Thyroid gland (tissue), 4 donors: ENCODE measurements around the gene LUZP4. TPM values are rescaled to one million over a fixed set of nuclear protein-coding genes. Genes with fewer than 3 reads are reported as not detected.

Experiments
- DNase-seq, 2 donors: peaks; one replicate each; pipeline ENCODE4 v3.0.0-alpha.2; 2019
- H3K27ac ChIP-seq, 3 donors: fragments of 200-600 bp; sonication (generic); 1 replicate in 2 of 3; 2 replicates in 1 of 3; pipeline ENCODE4 v1.5.1; 2016 to 2019; ENCODE audit warnings: mild to moderate bottlenecking in 1 of 3, moderate library complexity in 1 of 3
- H3K27me3 ChIP-seq: fragments of 200-600 bp; sonication (generic); one replicate; pipeline ENCODE4 v1.5.1; 2019
- H3K36me3 ChIP-seq, 2 donors: fragments of 200-600 bp; sonication (generic); one replicate each; pipeline ENCODE4 v1.5.1; 2016 to 2019
- H3K4me1 ChIP-seq, 2 donors: fragments of 200-600 bp; sonication (generic); one replicate each; pipeline ENCODE4 v1.5.1; 2017 to 2019
- H3K4me3 ChIP-seq, 3 donors: fragments of 200-600 bp; sonication (generic); replicated peaks in 1 of 3; 1 replicate in 2 of 3; 2 replicates in 1 of 3; pipeline ENCODE4 v1.5.1; 2016; ENCODE audit warnings: mild to moderate bottlenecking in 1 of 3
- H3K9me3 ChIP-seq: fragments of 200-600 bp; sonication (generic); one replicate; pipeline ENCODE4 v1.5.1; 2017
- CTCF ChIP-seq, 6 experiments: fragments of 200-600 bp in 3 of 6; fragments of 450-650 bp in 3 of 6; sonication (generic) in 3 of 6; IDR thresholded peaks; one replicate each; pipeline ENCODE4 v1.5.1; 2016 to 2019; ENCODE audit warnings: antibody characterized with exemption in 6 of 6, mild to moderate bottlenecking in 2 of 6, inconsistent platforms in 1 of 6, moderate library complexity in 1 of 6
- POLR2A ChIP-seq, 2 donors: fragments of 450-650 bp; IDR thresholded peaks; one replicate each; pipeline ENCODE4 v1.6.1; 2017; ENCODE audit warnings: antibody characterized with exemption in 2 of 2, mild to moderate bottlenecking in 2 of 2, moderate library complexity in 1 of 2
- WGBS, 2 donors: methylation state at CpG; one replicate each; pipeline ENCODE4 v1.1.5; 2017; 5-methylcytosine and 5-hydroxymethylcytosine counted together
- intact Hi-C: fragments of 100-400 bp; cut with DNase I; formaldehyde crosslinking; loops from one replicate; pipeline ENCODE4 v1.15.1; 2023
- total RNA-seq, 4 donors: library from RNA; depleted of rRNA; stranded (reverse); fragments of >200 nt; gene quantifications; one replicate each; pipeline ENCODE4 v1.2.3, GENCODE V29; 2016

LUZP4 gene
- total RNA-seq, 4 donors from 2014 or later: not detected

DNA sequence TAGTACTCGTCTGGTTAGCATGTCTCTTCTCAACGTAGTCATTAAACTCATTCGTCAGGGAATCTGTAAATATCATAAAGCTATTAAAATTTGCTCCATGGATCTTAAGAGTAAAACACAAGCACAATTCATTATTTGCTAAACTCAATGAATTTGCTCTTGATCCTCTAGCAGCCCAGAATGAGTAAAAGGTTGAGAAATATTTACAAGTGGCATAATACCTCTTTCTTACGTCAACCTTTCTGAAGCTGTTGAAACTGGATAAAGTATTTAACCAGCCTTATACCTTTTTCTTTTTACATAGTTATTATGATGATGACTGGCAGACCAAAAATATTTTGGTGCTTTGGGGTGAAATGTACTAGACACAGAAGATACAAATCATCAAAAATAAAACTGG is 66.9 kb downstream of the LUZP4 start:
- H3K27me3 ChIP-seq: no peaks in the 10 kb centered on the region
- no peak overlapping the region for H3K27ac ChIP-seq
- TF ChIP-seq POLR2A (IDR thresholded peaks at IDR 0.05) (no peak), CTCF (IDR thresholded peaks at IDR 0.05) (no peak)
- H3K4me1 ChIP-seq: peaks cover 0 to 5% of the 10 kb centered on the region in 2 donors
- H3K9me3 ChIP-seq: no peaks in the 10 kb centered on the region
- DNase-seq: no peak
- intact Hi-C loops: no loop called here
- WGBS, 2 donors: 88 to 95% methylated on average over 4 of the region's 4 CpGs
- H3K36me3 ChIP-seq: no peaks in the 10 kb centered on the region
- H3K4me3 ChIP-seq: no peak overlapping the region

Other genes starting within 250 kb of the LUZP4 start
- not detected for gene RBMXL3, start 100.3 kb upstream of the LUZP4 start, total RNA-seq
- 10 to 100 TPM in 1 of 4 donors, 1 to 10 TPM in 3; 4.6 to 10.2 (median 5.6) TPM for gene LRCH2, start 55.6 kb upstream of the LUZP4 start, total RNA-seq